A549 (cell line): ENCODE results near the gene IL17RA. TPM values are rescaled to one million over a fixed set of nuclear protein-coding genes. Genes with fewer than 3 reads are reported as not detected.

Source experiments
- ATAC-seq, 2 experiments: fragments of 200-7000 bp in 1 of 2; fragments of >200 bp in 1 of 2; cut with Nextera tagmentation in 1 of 2; cut with Tn5 transposase in 1 of 2; 3 replicates each; pipeline versions ENCODE4 v1.8.0 to v1.9.1; 2018 to 2020; ENCODE audit warnings: mild to moderate bottlenecking in 1 of 2, moderate library complexity in 1 of 2
- CTCF ChIA-PET: fragments of 300-600 bp; sonication (Branson Sonifier 250); formaldehyde crosslinking; extraction: SDS; loops from one replicate; lab custom pipeline; 2021; ENCODE audit warnings: antibody characterized with exemption, inconsistent platforms; lab: Yijun Ruan, JAX
- POLR2A ChIA-PET: fragments of 350-600 bp; formaldehyde crosslinking; extraction: SDS; loops from one replicate; lab custom pipeline; 2021; ENCODE audit warnings: antibody characterized with exemption, inconsistent platforms; lab: Yijun Ruan, JAX
- DNase-seq, 2 experiments: peaks; one replicate each; pipeline versions ENCODE4 v3.0.0 to v3.0.0-alpha.2; 2011 to 2016; ENCODE audit warnings: low read depth in 1 of 2, low spot score in 1 of 2
- FAIRE-seq: peaks from 2 replicates; lab custom pipeline; 2011; peaks lifted over from hg19 to GRCh38; lab: Jason Lieb, UNC
- H3K27ac ChIP-seq, 2 experiments: fragments of >200 bp; sonication (Bioruptor Twin); formaldehyde crosslinking; 3 replicates each; pipeline ENCODE4 v1.5.1; 2016 to 2017
- H3K4me1 ChIP-seq: fragments of >200 bp; sonication (Bioruptor Twin); formaldehyde crosslinking; 3 replicates; pipeline ENCODE4 v1.6.1; 2016
- H3K4me2 ChIP-seq: fragments of >200 bp; sonication (Bioruptor Twin); formaldehyde crosslinking; 3 replicates; pipeline ENCODE4 v1.6.1; 2016
- H3K4me3 ChIP-seq: fragments of >200 bp; sonication (Bioruptor Twin); formaldehyde crosslinking; 3 replicates; pipeline ENCODE4 v1.5.1; 2016
- H3K9me3 ChIP-seq: fragments of >200 bp; sonication (Bioruptor Twin); formaldehyde crosslinking; 3 replicates; pipeline ENCODE4 v1.6.1; 2016
- BHLHE40 ChIP-seq: IDR thresholded peaks from 2 replicates; pipeline ENCODE4 v1.6.1; 2012; ENCODE audit warnings: low read depth, low read length, inconsistent platforms
- EHF ChIP-seq: fragments of 250-450 bp; sonication (Bioruptor Pico); IDR thresholded peaks from 2 replicates; pipeline ENCODE4 v1.5.0; 2020; ENCODE audit warnings: mild to moderate bottlenecking
- EP300 ChIP-seq, 2 experiments: fragments of >200 bp; sonication (Bioruptor Twin); formaldehyde crosslinking; IDR thresholded peaks; 2 replicates in 1 of 2; 3 replicates in 1 of 2; pipeline ENCODE4 v1.6.1; 2016 to 2017
- FOSL2 ChIP-seq, 2 experiments: fragments of 450-650 bp in 1 of 2; fragments of >200 bp in 1 of 2; sonication (Bioruptor Twin) in 1 of 2; formaldehyde crosslinking; IDR thresholded peaks; 2 replicates each; pipeline versions ENCODE4 v1.5.0 to v1.6.1; 2016 to 2020; ENCODE audit warnings: mild to moderate bottlenecking in 1 of 2, moderate library complexity in 1 of 2
- FOXS1 ChIP-seq: fragments of 250-450 bp; sonication (Bioruptor Pico); IDR thresholded peaks from 2 replicates; pipeline ENCODE4 v1.5.0; 2020; ENCODE audit warnings: mild to moderate bottlenecking, moderate library complexity
- GATA3 ChIP-seq: IDR thresholded peaks from 2 replicates; pipeline ENCODE4 v1.6.1; 2012; ENCODE audit warnings: borderline replicate concordance
- HOXB5 ChIP-seq: fragments of 250-450 bp; sonication (Bioruptor Pico); IDR thresholded peaks from 2 replicates; pipeline ENCODE4 v1.5.0; 2020; ENCODE audit warnings: mild to moderate bottlenecking, moderate library complexity
- JUN ChIP-seq, 2 experiments: fragments of >200 bp; sonication (Bioruptor Twin); formaldehyde crosslinking; IDR thresholded peaks; 2 replicates in 1 of 2; 3 replicates in 1 of 2; pipeline ENCODE4 v1.6.1; 2016 to 2017
- KDM1A ChIP-seq: fragments of 200-600 bp; sonication (generic); IDR thresholded peaks from 2 replicates; pipeline ENCODE4 v1.6.1; 2016; ENCODE audit warnings: low read depth, mild to moderate bottlenecking
- MAFK ChIP-seq: fragments of 450-650 bp; IDR thresholded peaks from 2 replicates; pipeline ENCODE4 v1.6.1; 2014; ENCODE audit not compliant: partially characterized antibody
- RAD21 ChIP-seq, 2 experiments: fragments of >200 bp in 1 of 2; sonication (Bioruptor Twin) in 1 of 2; formaldehyde crosslinking in 1 of 2; IDR thresholded peaks in 1 of 2; conservative IDR thresholded peaks in 1 of 2; 2 replicates in 1 of 2; 3 replicates in 1 of 2; pipeline ENCODE4 v1.6.1; 2012 to 2018; ENCODE audit warnings: inconsistent platforms in 1 of 2
- RARB ChIP-seq: fragments of 250-450 bp; sonication (Bioruptor Pico); IDR thresholded peaks from 2 replicates; pipeline ENCODE4 v1.8.0; 2021; ENCODE audit warnings: mild to moderate bottlenecking, moderate library complexity
- TP53 ChIP-seq: fragments of 250-450 bp; sonication (Bioruptor Pico); IDR thresholded peaks from 2 replicates; pipeline ENCODE4 v1.5.0; 2021; ENCODE audit warnings: mild to moderate bottlenecking, moderate library complexity
- ZNF302 ChIP-seq: fragments of 250-450 bp; sonication (Bioruptor Pico); IDR thresholded peaks from 2 replicates; pipeline ENCODE4 v1.9.0; 2021; ENCODE audit warnings: inconsistent platforms, mild to moderate bottlenecking, moderate library complexity
- WGBS: methylation state at CpG from one replicate; pipeline ENCODE4 v1.1.6; 2017; ENCODE audit errors: missing lambda C conversion rate; 5-methylcytosine and 5-hydroxymethylcytosine counted together
- polyA plus RNA-seq, 4 experiments: library from polyadenylated mRNA; depleted of rRNA in 3 of 4; stranded (reverse); fragments of >200 nt; fragmentation: RNase III in 1 of 4; extraction: RNeasy Plus Mini Kit Qiagen cat#74134 plus additional on column Dnase treatment in 1 of 4; gene quantifications; 2 replicates in 3 of 4; 3 replicates in 1 of 4; pipeline ENCODE4 v1.2.3, GENCODE V29; 2011 to 2017
- TF ChIP-seq, protein P1 (sequence below): fragments of >200 bp; sonication (Bioruptor Twin); formaldehyde crosslinking; IDR thresholded peaks from 3 replicates; pipeline ENCODE4 v1.5.1; 2016
- TF ChIP-seq, protein P2 (sequence below): fragments of 450-650 bp; IDR thresholded peaks from 2 replicates; pipeline ENCODE4 v1.6.1; 2014; ENCODE audit warnings: antibody characterized with exemption
- TF ChIP-seq, protein P3 (sequence below): fragments of >200 bp; sonication (Bioruptor Twin); formaldehyde crosslinking; IDR thresholded peaks from 3 replicates; pipeline ENCODE4 v1.6.1; 2016
- TF ChIP-seq, protein P4 (sequence below): fragments of 150-350 bp; IDR thresholded peaks from 2 replicates; pipeline ENCODE4 v1.6.1; 2014; ENCODE audit warnings: low read depth, mild to moderate bottlenecking, low read length

The IL17RA gene
- polyA plus RNA-seq, 2 of the 4 experiments (the other 2 are of a cell fraction) = 4.3 to 6.4 TPM

DNA sequence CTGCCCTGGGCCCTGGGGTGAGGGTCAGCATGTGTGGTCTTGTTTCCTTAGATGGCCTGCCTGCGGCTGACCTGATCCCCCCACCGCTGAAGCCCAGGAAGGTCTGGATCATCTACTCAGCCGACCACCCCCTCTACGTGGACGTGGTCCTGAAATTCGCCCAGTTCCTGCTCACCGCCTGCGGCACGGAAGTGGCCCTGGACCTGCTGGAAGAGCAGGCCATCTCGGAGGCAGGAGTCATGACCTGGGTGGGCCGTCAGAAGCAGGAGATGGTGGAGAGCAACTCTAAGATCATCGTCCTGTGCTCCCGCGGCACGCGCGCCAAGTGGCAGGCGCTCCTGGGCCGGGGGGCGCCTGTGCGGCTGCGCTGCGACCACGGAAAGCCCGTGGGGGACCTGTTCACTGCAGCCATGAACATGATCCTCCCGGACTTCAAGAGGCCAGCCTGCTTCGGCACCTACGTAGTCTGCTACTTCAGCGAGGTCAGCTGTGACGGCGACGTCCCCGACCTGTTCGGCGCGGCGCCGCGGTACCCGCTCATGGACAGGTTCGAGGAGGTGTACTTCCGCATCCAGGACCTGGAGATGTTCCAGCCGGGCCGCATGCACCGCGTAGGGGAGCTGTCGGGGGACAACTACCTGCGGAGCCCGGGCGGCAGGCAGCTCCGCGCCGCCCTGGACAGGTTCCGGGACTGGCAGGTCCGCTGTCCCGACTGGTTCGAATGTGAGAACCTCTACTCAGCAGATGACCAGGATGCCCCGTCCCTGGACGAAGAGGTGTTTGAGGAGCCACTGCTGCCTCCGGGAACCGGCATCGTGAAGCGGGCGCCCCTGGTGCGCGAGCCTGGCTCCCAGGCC is 23.7 kb downstream of the IL17RA start:
- FAIRE-seq (no peak), DNase-seq (no peak), ATAC-seq (no peak)
- Histone ChIP-seq H3K4me3 (no peak overlapping the region), H3K4me2 (no peak overlapping the region), H3K4me1 (peaks cover 5% of the 10 kb centered on the region; the same call in 1 of the 3 replicates), H3K9me3 (no peaks in the 10 kb centered on the region), H3K27ac (no peak overlapping the region)
- ChIA-PET CTCF (interaction anchor here (1.2 kb wide), 1 partner anchor 41 kb away, joined by 3 read pairs; no protein-coding TSS in a partner anchor), POLR2A (no interaction called here)
- TF ChIP-seq TP53 (CRISPR knock-in tag) (no peak), FOXS1 (CRISPR knock-in tag) (no peak)
- TF ChIP-seq, protein P1, sequence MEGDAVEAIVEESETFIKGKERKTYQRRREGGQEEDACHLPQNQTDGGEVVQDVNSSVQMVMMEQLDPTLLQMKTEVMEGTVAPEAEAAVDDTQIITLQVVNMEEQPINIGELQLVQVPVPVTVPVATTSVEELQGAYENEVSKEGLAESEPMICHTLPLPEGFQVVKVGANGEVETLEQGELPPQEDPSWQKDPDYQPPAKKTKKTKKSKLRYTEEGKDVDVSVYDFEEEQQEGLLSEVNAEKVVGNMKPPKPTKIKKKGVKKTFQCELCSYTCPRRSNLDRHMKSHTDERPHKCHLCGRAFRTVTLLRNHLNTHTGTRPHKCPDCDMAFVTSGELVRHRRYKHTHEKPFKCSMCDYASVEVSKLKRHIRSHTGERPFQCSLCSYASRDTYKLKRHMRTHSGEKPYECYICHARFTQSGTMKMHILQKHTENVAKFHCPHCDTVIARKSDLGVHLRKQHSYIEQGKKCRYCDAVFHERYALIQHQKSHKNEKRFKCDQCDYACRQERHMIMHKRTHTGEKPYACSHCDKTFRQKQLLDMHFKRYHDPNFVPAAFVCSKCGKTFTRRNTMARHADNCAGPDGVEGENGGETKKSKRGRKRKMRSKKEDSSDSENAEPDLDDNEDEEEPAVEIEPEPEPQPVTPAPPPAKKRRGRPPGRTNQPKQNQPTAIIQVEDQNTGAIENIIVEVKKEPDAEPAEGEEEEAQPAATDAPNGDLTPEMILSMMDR = no peak
- TF ChIP-seq, protein P2, sequence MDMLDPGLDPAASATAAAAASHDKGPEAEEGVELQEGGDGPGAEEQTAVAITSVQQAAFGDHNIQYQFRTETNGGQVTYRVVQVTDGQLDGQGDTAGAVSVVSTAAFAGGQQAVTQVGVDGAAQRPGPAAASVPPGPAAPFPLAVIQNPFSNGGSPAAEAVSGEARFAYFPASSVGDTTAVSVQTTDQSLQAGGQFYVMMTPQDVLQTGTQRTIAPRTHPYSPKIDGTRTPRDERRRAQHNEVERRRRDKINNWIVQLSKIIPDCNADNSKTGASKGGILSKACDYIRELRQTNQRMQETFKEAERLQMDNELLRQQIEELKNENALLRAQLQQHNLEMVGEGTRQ = no peak
- TF ChIP-seq, protein P3, sequence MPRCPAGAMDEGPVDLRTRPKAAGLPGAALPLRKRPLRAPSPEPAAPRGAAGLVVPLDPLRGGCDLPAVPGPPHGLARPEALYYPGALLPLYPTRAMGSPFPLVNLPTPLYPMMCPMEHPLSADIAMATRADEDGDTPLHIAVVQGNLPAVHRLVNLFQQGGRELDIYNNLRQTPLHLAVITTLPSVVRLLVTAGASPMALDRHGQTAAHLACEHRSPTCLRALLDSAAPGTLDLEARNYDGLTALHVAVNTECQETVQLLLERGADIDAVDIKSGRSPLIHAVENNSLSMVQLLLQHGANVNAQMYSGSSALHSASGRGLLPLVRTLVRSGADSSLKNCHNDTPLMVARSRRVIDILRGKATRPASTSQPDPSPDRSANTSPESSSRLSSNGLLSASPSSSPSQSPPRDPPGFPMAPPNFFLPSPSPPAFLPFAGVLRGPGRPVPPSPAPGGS = no peak
- WGBS = 95% methylated on average over 16 of the region's 66 CpGs

DNA sequence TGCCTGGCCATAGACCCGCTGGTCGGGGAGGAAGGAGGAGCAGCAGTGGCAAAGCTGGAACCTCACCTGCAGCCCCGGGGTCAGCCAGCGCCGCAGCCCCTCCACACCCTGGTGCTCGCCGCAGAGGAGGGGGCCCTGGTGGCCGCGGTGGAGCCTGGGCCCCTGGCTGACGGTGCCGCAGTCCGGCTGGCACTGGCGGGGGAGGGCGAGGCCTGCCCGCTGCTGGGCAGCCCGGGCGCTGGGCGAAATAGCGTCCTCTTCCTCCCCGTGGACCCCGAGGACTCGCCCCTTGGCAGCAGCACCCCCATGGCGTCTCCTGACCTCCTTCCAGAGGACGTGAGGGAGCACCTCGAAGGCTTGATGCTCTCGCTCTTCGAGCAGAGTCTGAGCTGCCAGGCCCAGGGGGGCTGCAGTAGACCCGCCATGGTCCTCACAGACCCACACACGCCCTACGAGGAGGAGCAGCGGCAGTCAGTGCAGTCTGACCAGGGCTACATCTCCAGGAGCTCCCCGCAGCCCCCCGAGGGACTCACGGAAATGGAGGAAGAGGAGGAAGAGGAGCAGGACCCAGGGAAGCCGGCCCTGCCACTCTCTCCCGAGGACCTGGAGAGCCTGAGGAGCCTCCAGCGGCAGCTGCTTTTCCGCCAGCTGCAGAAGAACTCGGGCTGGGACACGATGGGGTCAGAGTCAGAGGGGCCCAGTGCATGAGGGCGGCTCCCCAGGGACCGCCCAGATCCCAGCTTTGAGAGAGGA is 24.5 kb downstream of the IL17RA start:
- no peak for TF ChIP-seq KDM1A
- TF ChIP-seq, protein P1 = no peak
- TF ChIP-seq RARB (CRISPR knock-in tag) = no peak
- no peak for TF ChIP-seq HOXB5 (CRISPR knock-in tag)
- TF ChIP-seq, protein P4, sequence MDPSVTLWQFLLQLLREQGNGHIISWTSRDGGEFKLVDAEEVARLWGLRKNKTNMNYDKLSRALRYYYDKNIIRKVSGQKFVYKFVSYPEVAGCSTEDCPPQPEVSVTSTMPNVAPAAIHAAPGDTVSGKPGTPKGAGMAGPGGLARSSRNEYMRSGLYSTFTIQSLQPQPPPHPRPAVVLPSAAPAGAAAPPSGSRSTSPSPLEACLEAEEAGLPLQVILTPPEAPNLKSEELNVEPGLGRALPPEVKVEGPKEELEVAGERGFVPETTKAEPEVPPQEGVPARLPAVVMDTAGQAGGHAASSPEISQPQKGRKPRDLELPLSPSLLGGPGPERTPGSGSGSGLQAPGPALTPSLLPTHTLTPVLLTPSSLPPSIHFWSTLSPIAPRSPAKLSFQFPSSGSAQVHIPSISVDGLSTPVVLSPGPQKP = no peak
- no peak for TF ChIP-seq FOSL2 (IDR thresholded peaks at IDR 0.05)
- no peak for TF ChIP-seq FOSL2 (CRISPR knock-in tag; IDR thresholded peaks at IDR 0.05)
- no peak for TF ChIP-seq JUN (IDR thresholded peaks at IDR 0.05)
- no peak for TF ChIP-seq ZNF302 (CRISPR knock-in tag)
- TF ChIP-seq EHF (CRISPR knock-in tag) = no peak
- no peak for TF ChIP-seq RAD21 (conservative IDR thresholded peaks at IDR 0.05 in 1 of 2, IDR thresholded peaks at IDR 0.05 in 1 of 2)
- no peak for TF ChIP-seq BHLHE40
- no peak for TF ChIP-seq GATA3
- TF ChIP-seq MAFK = no peak
- no peak for TF ChIP-seq EP300 (IDR thresholded peaks at IDR 0.05)
- peaks cover 5% of the 10 kb centered on the region; the same call in 1 of the 3 replicates for H3K4me1 ChIP-seq
- no peak for DNase-seq
- ChIA-PET POLR2A (no interaction called here), CTCF (interaction anchor here (0.9 kb wide), 1 partner anchor 22 kb away, joined by 4 read pairs; no protein-coding TSS in a partner anchor)
- H3K4me2 ChIP-seq = no peak overlapping the region
- ATAC-seq = no peak
- no peak for FAIRE-seq
- no peak overlapping the region for H3K4me3 ChIP-seq
- 87% methylated on average over 8 of the region's 42 CpGs for WGBS
- no peaks in the 10 kb centered on the region for H3K9me3 ChIP-seq
- no peak overlapping the region for H3K27ac ChIP-seq
